NCI-H2107 treated with DMSO at 0.1 percent for 48 hours (cell line): ENCODE results near the gene RFX1.

ENCODE experiments used
- DNase-seq: peaks from one replicate; lab custom pipeline; 2025; ENCODE audit not compliant: unreplicated experiment; lab: John Stamatoyannopoulos, UW

The RFX1 gene

DNA sequence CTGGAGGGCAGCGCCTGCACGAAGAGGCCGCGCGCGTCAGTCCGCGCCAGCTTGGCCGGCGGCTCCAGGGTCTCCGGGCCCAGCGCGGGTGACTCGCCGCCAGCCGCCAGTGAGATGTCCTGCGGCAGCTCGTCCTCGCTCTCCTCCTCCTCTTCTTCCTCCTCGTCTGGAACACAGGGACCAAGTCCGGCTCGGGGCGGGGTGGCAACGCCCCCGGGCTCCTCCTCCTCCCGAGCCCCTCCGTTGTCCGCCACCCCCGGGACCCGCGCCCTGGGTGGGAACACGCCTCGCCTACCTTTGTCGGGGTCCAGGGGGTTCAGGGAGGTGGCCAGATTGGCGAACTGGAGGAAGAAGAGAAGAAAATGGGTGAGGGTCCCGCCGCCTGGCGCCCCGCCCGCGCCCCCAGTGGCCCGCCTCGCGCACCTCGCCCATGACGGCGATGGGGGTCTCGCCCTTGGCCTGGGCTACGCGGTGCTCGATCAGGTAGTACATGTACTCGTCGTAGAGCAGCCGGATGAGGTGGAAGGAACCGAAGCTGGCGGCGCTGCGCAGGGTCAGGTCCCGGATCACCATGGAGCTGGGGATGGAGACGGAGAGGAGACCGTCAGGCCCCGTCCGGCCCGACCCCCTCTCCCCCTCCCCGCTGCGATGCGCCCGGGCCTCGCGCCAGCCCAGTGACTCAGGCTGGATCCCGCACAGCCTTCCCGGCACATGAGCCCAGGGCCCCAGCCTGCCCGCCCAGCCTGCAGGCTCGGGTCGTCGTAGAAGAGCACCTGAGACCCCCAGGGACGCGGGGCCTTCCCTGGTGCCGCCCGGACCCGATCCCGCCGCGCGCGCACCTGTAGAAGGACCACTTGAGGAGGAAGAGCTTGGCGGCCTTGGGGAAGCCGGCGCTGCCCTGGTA, 43.2 kb downstream of the RFX1 start:
- DNase-seq = no peak

- DNase-seq = no peak
These were observed 44.1 kb downstream of the RFX1 start for GRCh38 chr19:13961826-13962698.

DNA sequence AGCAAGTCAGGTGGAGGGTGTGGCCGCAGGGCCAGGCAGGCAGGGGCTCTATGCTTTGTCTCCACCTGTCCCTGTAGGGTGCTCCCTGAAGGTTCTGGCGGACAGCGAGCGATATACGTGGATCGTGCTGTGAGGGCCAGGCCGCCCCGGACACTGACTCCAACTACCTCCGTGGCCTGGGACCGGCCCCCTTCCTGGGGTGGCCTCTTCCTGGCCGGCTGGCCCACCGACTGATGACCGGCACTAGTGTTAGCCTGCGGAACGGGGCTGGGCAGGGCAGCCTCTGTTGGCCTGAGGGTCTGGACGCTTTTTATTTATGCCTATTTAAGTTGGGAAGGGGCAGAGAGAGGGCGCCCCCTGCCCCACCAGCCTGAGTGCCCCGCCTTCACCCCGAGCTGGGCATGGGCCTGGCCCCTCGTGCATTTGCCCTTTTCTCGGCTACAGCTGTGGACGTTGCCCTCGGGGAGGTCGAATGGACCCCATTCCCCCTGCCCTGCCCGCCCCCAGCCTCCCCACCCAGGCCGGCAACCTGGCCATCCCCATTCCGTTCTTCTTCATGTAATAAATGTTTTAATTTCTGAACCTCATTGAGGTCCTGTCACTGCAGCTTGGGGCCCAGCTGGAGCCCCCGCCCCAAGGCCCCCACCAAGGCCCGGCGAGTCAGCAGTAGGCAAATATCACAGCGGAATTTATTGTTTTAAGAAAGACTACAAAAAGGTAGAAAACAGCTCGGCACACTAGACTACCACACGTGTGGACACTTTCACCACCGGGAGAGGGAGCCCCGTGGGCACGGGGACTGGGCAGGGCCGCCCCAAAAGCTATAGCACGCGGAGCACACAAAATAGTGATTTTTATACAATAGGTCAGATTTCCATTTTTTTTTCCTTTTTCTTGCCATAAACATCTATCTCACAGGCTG, 45.0 kb downstream of the RFX1 start:
- DNase-seq = no peak

- DNase-seq = no peak
These were observed 45.9 kb downstream of the RFX1 start for GRCh38 chr19:13959962-13960862.

DNA sequence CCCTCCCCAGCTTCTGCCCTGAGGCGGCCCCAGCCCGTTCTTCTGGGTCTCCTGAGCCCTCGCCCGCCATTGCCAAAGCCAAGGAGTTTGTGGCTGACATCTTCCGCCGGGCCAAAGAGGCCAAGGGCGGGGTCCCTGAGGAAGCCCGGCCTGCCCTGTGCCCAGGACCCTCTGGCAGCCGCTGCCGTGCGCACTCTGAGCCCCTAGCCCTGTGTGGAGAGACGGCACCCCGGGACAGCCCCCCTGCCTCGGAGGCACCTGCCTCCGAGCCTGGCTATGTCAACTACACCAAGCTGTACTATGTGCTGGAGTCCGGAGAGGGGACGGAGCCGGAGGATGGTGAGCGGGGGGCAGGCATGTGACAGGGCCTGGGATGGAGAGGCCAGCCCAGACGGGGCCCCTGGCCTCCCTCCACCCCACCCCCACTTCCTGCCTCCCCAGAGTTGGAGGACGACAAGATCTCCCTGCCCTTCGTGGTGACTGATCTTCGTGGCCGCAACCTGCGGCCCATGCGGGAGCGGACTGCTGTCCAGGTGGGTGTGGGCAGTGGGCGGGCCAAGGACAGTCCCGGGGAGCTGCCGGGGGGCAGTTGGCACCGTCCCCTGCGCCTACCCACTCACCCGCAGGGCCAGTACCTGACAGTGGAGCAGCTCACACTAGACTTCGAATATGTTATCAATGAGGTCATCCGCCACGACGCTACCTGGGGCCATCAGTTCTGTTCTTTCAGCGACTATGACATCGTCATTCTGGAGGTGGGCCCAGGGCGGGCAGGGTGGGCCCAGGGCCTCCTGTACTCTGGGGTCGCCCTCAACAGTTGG, 46.8 kb downstream of the RFX1 start:
- no peak for DNase-seq

DNA sequence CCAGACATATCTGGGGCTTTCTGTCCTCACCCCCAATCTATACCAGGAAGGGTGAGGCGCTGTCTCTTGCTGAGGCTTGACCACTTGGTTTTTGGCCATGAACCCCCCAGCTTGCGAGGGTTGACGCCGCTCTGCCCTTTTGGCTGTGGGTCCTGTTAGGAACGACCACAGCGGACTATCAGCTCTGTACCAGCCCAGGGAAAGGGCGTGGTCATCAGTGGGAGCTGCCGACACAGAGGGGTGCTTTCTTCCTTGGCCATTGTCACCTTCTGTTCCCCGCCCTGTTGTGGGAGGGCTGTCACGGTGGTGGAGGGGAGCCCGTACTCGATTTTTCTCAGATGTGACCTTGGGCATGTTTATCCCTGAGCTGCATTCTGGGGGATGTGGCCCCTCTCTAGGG, 48.1 kb downstream of the RFX1 start:
- no peak for DNase-seq

GRCh38 chr19:13957051-13957450, 49.1 kb downstream of the RFX1 start:
- DNase-seq = no peak

- no peak for DNase-seq
These were observed 49.8 kb downstream of the RFX1 start for GRCh38 chr19:13956365-13956744.

DNA sequence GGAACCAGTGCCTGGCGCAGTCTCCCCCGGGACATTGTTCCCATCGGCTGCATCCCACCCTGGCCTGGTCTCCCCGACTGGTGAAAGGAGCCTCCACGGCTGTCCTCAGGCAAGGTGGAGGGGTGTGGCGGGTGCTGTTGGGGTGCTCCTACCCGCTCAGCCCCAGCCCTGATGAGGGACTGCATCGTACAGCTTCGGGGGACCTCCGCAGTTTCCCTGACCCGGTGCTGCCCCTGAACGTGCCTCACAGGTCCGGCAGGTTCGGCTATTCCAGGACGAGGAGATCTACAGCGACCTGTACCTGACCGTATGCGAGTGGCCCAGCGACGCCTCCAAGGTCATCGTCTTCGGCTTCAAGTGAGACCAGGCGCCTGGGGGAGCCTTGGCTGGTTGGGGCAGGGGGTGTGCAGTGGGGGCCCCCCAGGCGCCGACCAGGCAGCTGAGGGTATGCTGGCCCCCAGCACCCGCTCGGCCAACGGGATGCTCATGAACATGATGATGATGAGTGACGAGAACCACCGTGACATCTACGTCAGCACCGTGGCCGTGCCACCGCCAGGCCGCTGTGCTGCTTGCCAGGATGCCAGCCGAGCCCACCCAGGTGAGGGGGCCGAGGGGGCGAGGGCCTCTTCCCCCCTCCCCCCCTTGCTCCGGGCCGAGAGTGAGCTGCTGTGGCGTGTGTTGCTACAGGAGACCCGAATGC, 50.3 kb downstream of the RFX1 start:
- no peak for DNase-seq

- DNase-seq = no peak
These were observed 51.9 kb downstream of the RFX1 start for GRCh38 chr19:13954185-13954584.

DNA sequence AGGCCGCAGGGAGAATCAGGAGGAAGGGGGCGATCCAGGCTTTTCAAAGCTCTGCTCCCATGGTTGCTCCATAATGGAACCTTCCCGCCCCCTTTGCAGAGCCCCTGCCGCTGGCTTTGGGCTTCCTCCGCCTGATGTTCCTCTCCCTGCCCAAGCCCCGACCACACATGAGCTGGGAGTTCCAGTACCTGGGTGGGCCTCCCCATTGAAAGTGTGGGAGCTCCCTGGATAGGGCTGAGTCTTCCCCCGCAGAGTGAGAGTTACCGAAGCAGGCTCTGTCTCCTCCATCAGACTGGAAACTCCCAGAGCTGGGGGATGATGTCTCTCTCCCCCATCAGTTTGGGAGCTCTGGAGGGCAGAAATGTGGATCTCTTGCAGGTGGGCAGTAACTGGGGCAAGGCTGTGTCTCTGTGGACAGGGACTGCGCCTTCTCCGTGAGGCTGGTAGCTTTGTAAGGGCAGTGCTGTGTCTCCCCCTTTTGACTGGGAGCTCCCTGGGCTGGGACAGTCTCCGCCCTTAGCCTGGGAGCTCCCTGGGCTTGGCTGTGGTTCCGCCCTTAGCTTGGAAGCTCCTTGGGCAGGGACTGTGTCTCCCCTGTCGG, 53.1 kb downstream of the RFX1 start:
- no peak for DNase-seq

DNA sequence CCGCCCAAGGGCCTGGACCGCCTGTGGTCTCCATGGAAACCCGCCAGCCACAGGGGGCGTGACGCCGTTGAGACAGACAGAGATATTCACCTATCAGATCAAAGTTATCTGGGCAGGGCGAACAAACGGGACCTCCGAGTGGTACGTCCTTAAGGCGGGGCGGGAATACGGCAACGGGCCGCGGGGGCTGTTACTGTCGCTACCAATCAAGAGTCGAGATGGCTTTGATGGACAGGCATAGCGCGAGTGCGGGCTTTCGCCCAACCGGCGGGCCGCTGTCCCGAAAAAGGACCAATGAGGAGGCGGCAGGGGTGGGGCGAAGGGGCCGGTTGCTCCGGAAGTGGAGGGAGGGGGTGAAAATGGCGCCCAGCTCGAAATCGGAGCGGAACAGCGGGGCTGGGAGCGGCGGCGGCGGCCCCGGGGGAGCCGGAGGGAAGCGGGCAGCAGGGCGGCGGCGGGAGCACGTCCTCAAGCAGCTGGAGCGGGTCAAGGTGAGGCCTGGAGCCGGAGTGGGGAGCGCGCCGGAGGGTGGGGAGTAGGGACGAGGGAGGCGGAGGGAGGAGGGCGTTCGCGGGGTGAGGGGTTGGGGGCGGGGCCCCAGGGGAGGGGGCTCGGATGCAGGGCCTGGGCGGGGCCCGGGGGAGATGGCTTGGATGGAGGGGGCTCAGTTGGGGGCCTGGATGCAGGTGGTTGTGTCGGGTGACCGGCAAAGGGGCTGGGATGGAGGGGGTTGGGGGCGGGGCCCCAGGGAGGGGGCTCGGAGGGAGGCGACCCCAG, 53.8 kb downstream of the RFX1 start, which contains the start of gene DCAF15:
TSS of gene DCAF15 (plus strand) at position 356 of the 777 bp plus-strand sequence. CDS start at position 360, 4 bp downstream.
- DNase-seq = peak; percentile 97

DNA sequence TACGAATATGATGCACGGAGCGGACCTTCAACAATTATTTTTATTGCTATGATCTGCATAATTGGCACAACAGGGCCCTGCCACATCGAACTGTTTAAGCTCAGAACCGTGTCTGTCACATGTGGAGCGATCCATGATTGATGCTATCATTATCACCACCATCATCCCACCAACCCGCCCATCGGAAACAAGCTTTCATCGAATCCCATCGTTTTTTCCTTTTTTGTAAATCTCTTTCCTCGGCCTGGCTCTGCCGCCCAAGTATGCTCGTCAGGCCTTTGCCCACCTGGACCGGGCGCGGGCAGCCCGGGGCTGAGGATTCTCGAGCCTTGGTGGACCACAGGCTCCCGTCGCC, 54.3 kb downstream of the RFX1 start:
- no peak for DNase-seq

GRCh38 chr19:13951043-13951442, 55.1 kb downstream of the RFX1 start:
- no peak for DNase-seq

DNA sequence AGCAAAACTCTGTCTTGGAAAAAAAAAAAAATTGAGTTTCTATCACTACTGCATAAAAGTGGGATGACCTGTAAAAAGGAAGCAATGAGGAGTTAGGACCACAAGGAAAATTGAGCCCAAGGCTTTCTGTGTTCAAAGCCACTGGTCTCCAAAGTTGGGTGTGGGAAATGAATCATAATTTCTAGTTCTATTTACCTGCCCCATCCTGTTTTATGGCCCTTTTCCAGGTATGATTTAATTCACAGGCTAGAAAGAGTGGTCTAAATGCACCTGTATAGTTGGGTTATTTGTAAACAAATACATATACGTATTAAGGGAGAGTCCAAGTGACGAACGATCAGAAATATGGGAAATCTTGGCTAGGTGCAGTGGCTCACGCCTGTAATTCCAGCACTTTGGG, 59.7 kb downstream of the RFX1 start:
- no peak for DNase-seq

DNA sequence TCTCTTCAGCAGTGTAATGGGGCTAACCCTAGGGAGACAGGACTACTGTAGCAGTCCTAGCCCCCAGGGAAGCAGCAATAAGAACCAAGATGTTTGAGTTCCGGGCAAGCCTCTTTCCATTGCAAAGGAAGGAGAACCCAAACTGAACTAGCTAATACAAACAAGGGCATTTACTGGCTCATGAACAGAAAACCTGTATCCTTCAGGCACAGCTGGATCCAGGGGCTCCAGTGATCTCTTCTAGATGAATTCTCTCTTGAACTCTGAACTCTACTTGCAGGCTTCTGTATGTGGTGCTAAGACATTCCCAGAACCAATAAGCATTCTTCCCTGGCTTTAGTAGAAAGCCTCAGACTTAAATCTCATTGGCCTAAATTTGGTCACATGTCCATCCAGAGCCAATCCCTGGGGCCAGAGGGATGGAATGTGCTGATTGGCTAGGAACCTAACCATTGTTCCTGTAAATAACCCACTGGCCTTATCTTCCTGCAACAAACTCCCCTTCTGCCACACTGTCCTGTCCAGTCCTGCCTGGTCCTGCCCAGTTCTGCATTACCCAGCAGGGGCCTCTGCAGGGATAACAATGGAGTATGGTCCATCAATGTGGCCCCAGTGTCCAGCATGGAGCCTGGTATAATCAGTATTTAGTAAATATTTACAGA, 64.0 kb downstream of the RFX1 start:
- no peak for DNase-seq
